Measurements from ENCODE around the gene PYCR2. TPM values are rescaled to one million over a fixed set of nuclear protein-coding genes. Genes with fewer than 3 reads are reported as not detected.
"Not testable (repeated sequence)": the region's sequence is repeated elsewhere in the genome, so short reads cannot be mapped to it uniquely, and the experiment has no call there.

Gene PYCR2
- total RNA-seq, 2 donors from 2014 or later = 50.3 to 57.3 TPM

GRCh38 chr1:225888898-225889601, 35.0 kb downstream of the PYCR2 start, which contains the start of gene LEFTY1:
LEFTY1 (minus strand) TSS chr1:225889146; CDS start chr1:225889066, 80 bp downstream.
- Histone ChIP-seq H3K36me3 (no peaks in the 10 kb centered on the region), H3K4me3 (no peak within 1 kb of the TSS), H3K9me3 (no peaks in the 10 kb centered on the region), H3K27me3 (no peaks in the 10 kb centered on the region), H3K27ac (no peak within 1 kb of the TSS), H3K4me1 (peaks cover 0 to 7% of the 10 kb centered on the region in 2 donors)
- TF ChIP-seq, protein P1, sequence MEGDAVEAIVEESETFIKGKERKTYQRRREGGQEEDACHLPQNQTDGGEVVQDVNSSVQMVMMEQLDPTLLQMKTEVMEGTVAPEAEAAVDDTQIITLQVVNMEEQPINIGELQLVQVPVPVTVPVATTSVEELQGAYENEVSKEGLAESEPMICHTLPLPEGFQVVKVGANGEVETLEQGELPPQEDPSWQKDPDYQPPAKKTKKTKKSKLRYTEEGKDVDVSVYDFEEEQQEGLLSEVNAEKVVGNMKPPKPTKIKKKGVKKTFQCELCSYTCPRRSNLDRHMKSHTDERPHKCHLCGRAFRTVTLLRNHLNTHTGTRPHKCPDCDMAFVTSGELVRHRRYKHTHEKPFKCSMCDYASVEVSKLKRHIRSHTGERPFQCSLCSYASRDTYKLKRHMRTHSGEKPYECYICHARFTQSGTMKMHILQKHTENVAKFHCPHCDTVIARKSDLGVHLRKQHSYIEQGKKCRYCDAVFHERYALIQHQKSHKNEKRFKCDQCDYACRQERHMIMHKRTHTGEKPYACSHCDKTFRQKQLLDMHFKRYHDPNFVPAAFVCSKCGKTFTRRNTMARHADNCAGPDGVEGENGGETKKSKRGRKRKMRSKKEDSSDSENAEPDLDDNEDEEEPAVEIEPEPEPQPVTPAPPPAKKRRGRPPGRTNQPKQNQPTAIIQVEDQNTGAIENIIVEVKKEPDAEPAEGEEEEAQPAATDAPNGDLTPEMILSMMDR (IDR thresholded peaks at IDR 0.05) = no peak
- no peak for DNase-seq (ENCODE audit: low spot score)

DNA sequence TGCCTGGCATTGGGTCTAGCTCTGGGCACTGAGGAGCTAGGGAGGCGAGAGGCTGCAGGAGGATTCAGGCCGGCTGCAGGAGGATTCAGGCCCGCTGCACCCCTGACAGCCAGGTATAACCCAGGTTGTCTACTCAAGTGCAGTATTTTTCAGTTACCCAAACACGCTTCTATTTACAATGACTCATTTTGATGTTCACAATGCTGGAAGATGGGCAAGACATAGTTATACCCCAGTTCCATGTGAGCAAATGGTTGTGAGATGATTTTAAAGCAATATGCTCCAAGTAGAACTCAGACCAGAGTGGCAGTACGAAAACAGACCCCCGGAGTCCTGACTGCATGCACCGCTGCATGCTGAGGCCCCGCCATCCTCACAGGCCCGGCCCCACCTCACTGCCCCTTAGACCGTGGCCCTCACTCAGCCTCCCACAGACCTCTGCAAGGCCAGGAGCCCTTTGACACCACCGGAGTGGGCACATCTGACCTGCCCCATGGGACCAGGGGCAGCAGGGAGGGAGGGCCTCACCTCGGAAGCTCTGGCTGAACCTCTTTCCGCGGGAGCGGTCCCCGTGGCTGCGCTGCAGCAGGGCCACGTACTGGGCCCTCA, 35.7 kb downstream of the PYCR2 start:
- no peak for DNase-seq (ENCODE audit: low spot score)
- Histone ChIP-seq H3K4me3 (no peak overlapping the region), H3K36me3 (no peaks in the 10 kb centered on the region), H3K9me3 (no peaks in the 10 kb centered on the region), H3K4me1 (peaks cover 0 to 7% of the 10 kb centered on the region in 2 donors), H3K27ac (no peak overlapping the region), H3K27me3 (no peaks in the 10 kb centered on the region)
- TF ChIP-seq, protein P1 (IDR thresholded peaks at IDR 0.05) = no peak

GRCh38 chr1:225887554-225888288, 36.3 kb downstream of the PYCR2 start:
- not testable (repeated sequence) for H3K27ac ChIP-seq; H3K4me1 ChIP-seq; H3K9me3 ChIP-seq; H3K27me3 ChIP-seq; H3K36me3 ChIP-seq; DNase-seq (ENCODE audit: low spot score); H3K4me3 ChIP-seq

GRCh38 chr1:225887030-225887314, 37.1 kb downstream of the PYCR2 start:
- DNase-seq (ENCODE audit: low spot score) = no peak

DNA sequence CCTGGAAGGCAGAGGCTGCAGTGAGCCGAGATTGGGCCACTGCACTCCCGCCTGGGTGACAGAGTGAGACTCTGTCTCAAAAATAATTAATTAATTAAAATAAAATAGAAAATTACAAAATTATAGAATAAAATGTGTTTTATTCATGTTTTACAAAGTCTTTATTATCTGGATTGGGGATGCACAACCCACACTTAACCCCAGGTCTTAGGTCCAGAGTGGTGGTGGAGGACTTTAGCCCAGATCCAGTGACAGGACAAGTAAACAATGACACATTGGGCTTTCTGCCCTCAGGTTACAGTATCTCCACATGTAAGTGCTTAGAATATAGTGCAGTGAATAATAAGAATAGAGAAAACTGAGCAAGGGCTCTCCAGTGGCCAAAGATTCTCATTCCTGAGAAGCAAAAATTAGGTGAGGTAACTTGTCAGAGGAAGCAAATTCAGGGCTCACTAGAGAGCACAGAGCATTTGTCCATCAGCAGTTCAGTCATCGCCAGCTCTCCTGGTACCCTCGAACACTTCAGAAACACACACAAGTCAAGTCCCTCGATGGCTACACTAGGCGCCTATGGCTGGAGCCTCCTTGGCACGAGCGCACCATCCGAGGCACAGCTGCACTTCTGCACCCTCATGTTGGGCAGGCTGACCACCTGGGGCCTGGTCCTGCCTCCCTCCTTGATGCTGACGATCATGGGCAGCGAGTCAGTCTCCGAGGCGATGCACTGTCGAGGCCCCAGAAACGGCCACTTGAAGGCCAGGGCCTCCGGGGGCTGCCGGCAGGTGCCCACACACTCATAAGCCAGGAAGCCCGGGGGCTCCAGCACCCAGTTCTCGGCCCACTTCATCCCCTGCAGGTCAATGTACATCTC, 37.7 kb downstream of the PYCR2 start:
- Histone ChIP-seq H3K9me3 (no peaks in the 10 kb centered on the region), H3K27me3 (no peaks in the 10 kb centered on the region), H3K4me3 (no peak overlapping the region), H3K4me1 (peaks cover 0 to 10% of the 10 kb centered on the region in 2 donors), H3K27ac (no peak overlapping the region), H3K36me3 (no peaks in the 10 kb centered on the region)
- TF ChIP-seq, protein P1 (IDR thresholded peaks at IDR 0.05) = no peak
- DNase-seq (ENCODE audit: low spot score) = no peak

More at GRCh38 chr1:225887030-225887314, 37.1 kb downstream of the PYCR2 start:
- H3K36me3 ChIP-seq = no peaks in the 10 kb centered on the region
- peaks cover 0 to 7% of the 10 kb centered on the region in 2 donors for H3K4me1 ChIP-seq
- no peak overlapping the region for H3K27ac ChIP-seq
- H3K4me3 ChIP-seq = no peak overlapping the region
- TF ChIP-seq, protein P1 (IDR thresholded peaks at IDR 0.05) = no peak
- H3K27me3 ChIP-seq = no peaks in the 10 kb centered on the region
- no peaks in the 10 kb centered on the region for H3K9me3 ChIP-seq
